SK-N-SH treated with all-trans-retinoic acid at 6 μM for 48 hours (cell line): ENCODE results near the gene MT1B.

Experiments used
- ATAC-seq: fragments of 200-7000 bp; cut with Tn5 transposase; 3 replicates; pipeline ENCODE4 v1.9.1; 2020; ENCODE audit warnings: mild to moderate bottlenecking, moderate library complexity
- ARNTL ChIP-seq: fragments of 450-650 bp; formaldehyde crosslinking; IDR thresholded peaks from 2 replicates; pipeline ENCODE4 v1.5.0; 2020; ENCODE audit warnings: low read depth, mild to moderate bottlenecking, moderate library complexity, borderline replicate concordance
- BACH2 ChIP-seq: fragments of 250-450 bp; sonication (Bioruptor Pico); IDR thresholded peaks from 2 replicates; pipeline ENCODE4 v1.9.0; 2021; ENCODE audit warnings: mild to moderate bottlenecking, borderline replicate concordance
- CREB5 ChIP-seq: fragments of 250-450 bp; sonication (Bioruptor Pico); IDR thresholded peaks from 2 replicates; pipeline ENCODE4 v1.5.1; 2020; ENCODE audit warnings: low read depth, mild to moderate bottlenecking, moderate library complexity
- CSDC2 ChIP-seq: fragments of 250-450 bp; sonication (Bioruptor Pico); IDR thresholded peaks from 2 replicates; pipeline ENCODE4 v1.5.0; 2020; ENCODE audit warnings: mild to moderate bottlenecking, moderate library complexity
- CSRNP3 ChIP-seq: fragments of 250-450 bp; sonication (Bioruptor Pico); IDR thresholded peaks from 2 replicates; pipeline ENCODE4 v1.5.1; 2021; ENCODE audit warnings: mild to moderate bottlenecking, moderate library complexity
- ESRRG ChIP-seq: fragments of 250-450 bp; sonication (Bioruptor Pico); IDR thresholded peaks from 2 replicates; pipeline ENCODE4 v1.6.1; 2021; ENCODE audit warnings: mild to moderate bottlenecking
- GLIS3 ChIP-seq: fragments of 250-450 bp; sonication (Bioruptor Pico); IDR thresholded peaks from 2 replicates; pipeline ENCODE4 v1.5.0; 2020; ENCODE audit warnings: mild to moderate bottlenecking, moderate library complexity
- ISL1 ChIP-seq: fragments of 250-450 bp; sonication (Bioruptor Pico); IDR thresholded peaks from 2 replicates; pipeline ENCODE4 v2.1.2; 2022; ENCODE audit warnings: mild to moderate bottlenecking, moderate library complexity
- OSR1 ChIP-seq: fragments of 250-450 bp; sonication (Bioruptor Pico); IDR thresholded peaks from 2 replicates; pipeline ENCODE4 v1.8.0; 2022; ENCODE audit warnings: moderate library complexity, mild to moderate bottlenecking, inconsistent platforms
- PATZ1 ChIP-seq: fragments of 250-450 bp; sonication (Bioruptor Pico); IDR thresholded peaks from 2 replicates; pipeline ENCODE4 v1.8.0; 2020; ENCODE audit warnings: mild to moderate bottlenecking, moderate library complexity, borderline replicate concordance
- POU6F1 ChIP-seq: fragments of 250-450 bp; sonication (Bioruptor Pico); IDR thresholded peaks from 2 replicates; pipeline ENCODE4 v1.8.0; 2021; ENCODE audit warnings: low read depth, mild to moderate bottlenecking, moderate library complexity, borderline replicate concordance
- PPARA ChIP-seq: fragments of 250-450 bp; sonication (Bioruptor Pico); IDR thresholded peaks from 2 replicates; pipeline ENCODE4 v1.5.0; 2020; ENCODE audit warnings: mild to moderate bottlenecking, borderline replicate concordance
- RARB ChIP-seq: fragments of 250-450 bp; sonication (Bioruptor Pico); IDR thresholded peaks from 2 replicates; pipeline ENCODE4 v1.8.0; 2021; ENCODE audit warnings: mild to moderate bottlenecking, moderate library complexity
- SNAI2 ChIP-seq: fragments of 250-450 bp; sonication (Bioruptor Pico); IDR thresholded peaks from 2 replicates; pipeline ENCODE4 v1.5.0; 2020; ENCODE audit warnings: mild to moderate bottlenecking, moderate library complexity
- TCF4 ChIP-seq: fragments of 250-450 bp; sonication (Bioruptor Pico); IDR thresholded peaks from 2 replicates; pipeline ENCODE4 v1.8.0; 2021; ENCODE audit warnings: mild to moderate bottlenecking, moderate library complexity, borderline replicate concordance
- TOX ChIP-seq: fragments of 250-450 bp; sonication (Bioruptor Pico); IDR thresholded peaks from 2 replicates; pipeline ENCODE4 v1.8.0; 2021; ENCODE audit warnings: mild to moderate bottlenecking, moderate library complexity, borderline replicate concordance
- TSHZ2 ChIP-seq: fragments of 250-450 bp; sonication (Bioruptor Pico); IDR thresholded peaks from 2 replicates; pipeline ENCODE4 v1.5.0; 2020; ENCODE audit warnings: mild to moderate bottlenecking, moderate library complexity
- ZC3H10 ChIP-seq: fragments of 250-450 bp; sonication (Bioruptor Pico); IDR thresholded peaks from 2 replicates; pipeline ENCODE4 v1.5.1; 2021; ENCODE audit warnings: mild to moderate bottlenecking, moderate library complexity
- ZFP3 ChIP-seq: fragments of 250-450 bp; sonication (Bioruptor Pico); IDR thresholded peaks from 2 replicates; pipeline ENCODE4 v1.5.0; 2020; ENCODE audit warnings: mild to moderate bottlenecking, moderate library complexity
- ZFP30 ChIP-seq: fragments of 450-650 bp; formaldehyde crosslinking; IDR thresholded peaks from 2 replicates; pipeline ENCODE4 v1.5.0; 2022; ENCODE audit warnings: mild to moderate bottlenecking, moderate library complexity
- ZNF565 ChIP-seq: fragments of 450-650 bp; formaldehyde crosslinking; conservative IDR thresholded peaks from 2 replicates; pipeline ENCODE4 v1.5.0; 2020; ENCODE audit warnings: low read depth, mild to moderate bottlenecking, moderate library complexity
- ZNF70 ChIP-seq: fragments of 450-650 bp; formaldehyde crosslinking; IDR thresholded peaks from 2 replicates; pipeline ENCODE4 v1.5.0; 2020; ENCODE audit warnings: mild to moderate bottlenecking, moderate library complexity
- ZNF8 ChIP-seq: fragments of 450-650 bp; formaldehyde crosslinking; IDR thresholded peaks from 2 replicates; pipeline ENCODE4 v1.5.0; 2020; ENCODE audit warnings: mild to moderate bottlenecking, moderate library complexity

The MT1B gene

GRCh38 chr16:56679818-56680217, 28.1 kb downstream of the MT1B start:
- TF ChIP-seq RARB: no peak
- no peak for TF ChIP-seq TSHZ2
- TF ChIP-seq ISL1: no peak
- no peak for TF ChIP-seq ZC3H10 (CRISPR knock-in tag)
- TF ChIP-seq ZNF8 (CRISPR knock-in tag): no peak
- TF ChIP-seq PPARA: no peak
- TF ChIP-seq OSR1 (CRISPR knock-in tag): no peak
- TF ChIP-seq CREB5 (CRISPR knock-in tag): no peak
- no peak for TF ChIP-seq ZFP30 (CRISPR knock-in tag)
- TF ChIP-seq CSDC2: no peak
- no peak for TF ChIP-seq GLIS3 (CRISPR knock-in tag)
- no peak for TF ChIP-seq ARNTL (CRISPR knock-in tag)
- TF ChIP-seq ZFP3: no peak
- ATAC-seq: no peak

GRCh38 chr16:56681939-56682702, 30.4 kb downstream of the MT1B start, which contains the start of gene MT1X:
TSS of gene MT1X (plus strand) at chr16:56682470. CDS start at chr16:56682541, 71 bp downstream.
- TF ChIP-seq CSDC2 (no peak), TCF4 (no peak), CREB5 (CRISPR knock-in tag) (no peak), ARNTL (CRISPR knock-in tag) (no peak), BACH2 (no peak), OSR1 (CRISPR knock-in tag) (no peak), ESRRG (CRISPR knock-in tag) (no peak), POU6F1 (CRISPR knock-in tag) (no peak), GLIS3 (CRISPR knock-in tag) (no peak), TOX (CRISPR knock-in tag) (no peak), TSHZ2 (no peak), CSRNP3 (no peak), ZNF565 (CRISPR knock-in tag) (no peak), ZNF8 (CRISPR knock-in tag) (no peak), SNAI2 (CRISPR knock-in tag) (no peak), PATZ1 (CRISPR knock-in tag) (no peak), ZNF70 (CRISPR knock-in tag) (no peak)
- TF ChIP-seq, all 23 proteins: peak for 0

More at GRCh38 chr16:56681939-56682702, 30.4 kb downstream of the MT1B start, which contains the start of gene MT1X:
- ATAC-seq: peak; percentile 99
